DOHH2 (cell line): ENCODE results near the gene PCGF2.

Experiments
- CTCF ChIP-seq: fragments of 200-600 bp; sonication (generic); IDR thresholded peaks from one replicate; pipeline ENCODE4 v1.5.1; 2014; ENCODE audit warnings: antibody characterized with exemption, mild to moderate bottlenecking, low read depth, low read length; ENCODE audit not compliant: poor library complexity, severe bottlenecking
- EZH2phosphoT487 ChIP-seq: fragments of 200-600 bp; sonication (generic); IDR thresholded peaks from 2 replicates; pipeline ENCODE4 v1.6.1; 2017; ENCODE audit warnings: borderline replicate concordance, mild to moderate bottlenecking, antibody characterized with exemption, low read length, moderate library complexity, mixed read lengths

- no peak for TF ChIP-seq CTCF
- TF ChIP-seq EZH2phosphoT487, result no peak
These were observed 18.2 kb upstream of the PCGF2 start for GRCh38 chr17:38766341-38766740.
